ENCODE data around the gene CNOT11. TPM values are rescaled to one million over a fixed set of nuclear protein-coding genes. Genes with fewer than 3 reads are reported as not detected.

The CNOT11 gene
- total RNA-seq, 3 donors from 2014 or later (not counting 1 experiment from before 2014, with no cell fraction given) = 41.7 to 49.8 (median 46.0) TPM

DNA sequence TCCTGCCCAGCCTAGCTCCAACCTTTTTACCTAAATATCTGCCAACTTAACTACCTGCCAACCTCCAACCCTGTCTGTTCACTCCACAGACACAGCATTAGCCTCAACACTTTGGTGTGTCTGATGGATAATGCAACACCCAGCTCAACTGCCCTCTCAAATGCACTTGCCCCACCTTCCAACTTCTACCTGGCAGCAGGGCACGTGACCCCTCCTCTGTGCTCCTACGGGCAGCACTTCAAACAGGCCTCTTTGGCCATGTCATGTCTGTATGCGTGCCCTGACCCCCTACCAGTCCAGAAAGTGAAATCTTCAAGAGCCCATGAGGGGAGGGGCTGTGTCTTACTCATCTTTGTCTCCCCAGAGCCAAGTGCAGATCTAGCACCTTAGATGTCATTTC is 30.3 kb downstream of the CNOT11 start:
- TF ChIP-seq, protein P1, sequence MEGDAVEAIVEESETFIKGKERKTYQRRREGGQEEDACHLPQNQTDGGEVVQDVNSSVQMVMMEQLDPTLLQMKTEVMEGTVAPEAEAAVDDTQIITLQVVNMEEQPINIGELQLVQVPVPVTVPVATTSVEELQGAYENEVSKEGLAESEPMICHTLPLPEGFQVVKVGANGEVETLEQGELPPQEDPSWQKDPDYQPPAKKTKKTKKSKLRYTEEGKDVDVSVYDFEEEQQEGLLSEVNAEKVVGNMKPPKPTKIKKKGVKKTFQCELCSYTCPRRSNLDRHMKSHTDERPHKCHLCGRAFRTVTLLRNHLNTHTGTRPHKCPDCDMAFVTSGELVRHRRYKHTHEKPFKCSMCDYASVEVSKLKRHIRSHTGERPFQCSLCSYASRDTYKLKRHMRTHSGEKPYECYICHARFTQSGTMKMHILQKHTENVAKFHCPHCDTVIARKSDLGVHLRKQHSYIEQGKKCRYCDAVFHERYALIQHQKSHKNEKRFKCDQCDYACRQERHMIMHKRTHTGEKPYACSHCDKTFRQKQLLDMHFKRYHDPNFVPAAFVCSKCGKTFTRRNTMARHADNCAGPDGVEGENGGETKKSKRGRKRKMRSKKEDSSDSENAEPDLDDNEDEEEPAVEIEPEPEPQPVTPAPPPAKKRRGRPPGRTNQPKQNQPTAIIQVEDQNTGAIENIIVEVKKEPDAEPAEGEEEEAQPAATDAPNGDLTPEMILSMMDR (IDR thresholded peaks at IDR 0.05) = no peak
- Histone ChIP-seq H3K27me3 (ENCODE audit: control insufficient read depth, insufficient read depth, low read length) (no peaks in the 10 kb centered on the region), H3K27ac (ENCODE audit: low read length) (no peak overlapping the region), H3K4me3 (ENCODE audit: low read length) (no peak overlapping the region), H3K9me3 (ENCODE audit: control insufficient read depth, insufficient read depth, low read length) (no peaks in the 10 kb centered on the region), H3K36me3 (ENCODE audit: control insufficient read depth, insufficient read depth, low read length) (peaks cover 81% of the 10 kb centered on the region), H3K4me1 (ENCODE audit: control insufficient read depth, insufficient read depth, low read length) (no peaks in the 10 kb centered on the region)
- Mint-ChIP-seq H3K27me3 (ENCODE audit: low read depth in 2 of 2) (no peaks in the 10 kb centered on the region), H3K36me3 (peaks cover 33% of the 10 kb centered on the region), H3K9me3 (no peaks in the 10 kb centered on the region), H3K4me3 (no peak overlapping the region), H3K27ac (peak overlapping the region; percentile 58 to 66), H3K4me1 (peaks cover 24 to 39% of the 10 kb centered on the region in 2 donors)
- ATAC-seq (no peak), DNase-seq (no peak)
- intact Hi-C loops (cut with micrococcal nuclease) = no loop called here
- 95% methylated on average over 3 of the region's 3 CpGs for WGBS (ENCODE audit: insufficient coverage)

DNA sequence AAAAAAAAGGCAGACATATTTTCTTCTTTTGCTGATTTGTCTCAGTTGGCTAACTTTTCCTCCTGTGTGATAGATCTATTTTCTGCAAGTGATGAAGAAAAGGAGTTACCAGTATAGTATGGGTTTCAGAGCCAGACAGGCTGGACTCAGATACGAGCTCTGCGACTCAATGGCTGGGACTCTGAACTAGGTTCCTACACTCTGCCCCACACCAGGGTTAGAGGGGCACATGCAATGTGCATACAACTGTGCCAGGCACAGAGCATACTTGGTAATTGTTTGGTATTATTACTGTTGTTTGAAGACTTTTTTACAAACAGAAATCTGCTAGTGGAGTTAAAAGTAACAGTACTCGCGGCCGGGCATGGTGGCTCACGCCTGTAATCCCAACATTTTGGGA is 34.0 kb downstream of the CNOT11 start:
- no peaks in the 10 kb centered on the region for H3K27me3 ChIP-seq (ENCODE audit: control insufficient read depth, insufficient read depth, low read length)
- H3K27ac Mint-ChIP-seq = peak overlapping the region; percentile 46 to 48
- intact Hi-C loops (cut with micrococcal nuclease) = no loop called here
- TF ChIP-seq, protein P1 (IDR thresholded peaks at IDR 0.05) = no peak
- ATAC-seq (no peak), DNase-seq (no peak)
- peaks cover 70% of the 10 kb centered on the region for H3K36me3 ChIP-seq (ENCODE audit: control insufficient read depth, insufficient read depth, low read length)
- H3K27me3 Mint-ChIP-seq (ENCODE audit: low read depth in 2 of 2) = no peaks in the 10 kb centered on the region
- H3K36me3 Mint-ChIP-seq = peaks cover 21% of the 10 kb centered on the region
- H3K27ac ChIP-seq (ENCODE audit: low read length) = no peak overlapping the region
- H3K4me3 Mint-ChIP-seq = no peak overlapping the region
- H3K4me1 Mint-ChIP-seq = peaks cover 15 to 17% of the 10 kb centered on the region in 2 donors
- H3K4me1 ChIP-seq (ENCODE audit: control insufficient read depth, insufficient read depth, low read length) = no peaks in the 10 kb centered on the region
- WGBS (ENCODE audit: insufficient coverage) = 99% methylated on average over 6 of the region's 6 CpGs
- no peaks in the 10 kb centered on the region for H3K9me3 ChIP-seq (ENCODE audit: control insufficient read depth, insufficient read depth, low read length)
- H3K9me3 Mint-ChIP-seq = no peaks in the 10 kb centered on the region
- no peak overlapping the region for H3K4me3 ChIP-seq (ENCODE audit: low read length)

DNA sequence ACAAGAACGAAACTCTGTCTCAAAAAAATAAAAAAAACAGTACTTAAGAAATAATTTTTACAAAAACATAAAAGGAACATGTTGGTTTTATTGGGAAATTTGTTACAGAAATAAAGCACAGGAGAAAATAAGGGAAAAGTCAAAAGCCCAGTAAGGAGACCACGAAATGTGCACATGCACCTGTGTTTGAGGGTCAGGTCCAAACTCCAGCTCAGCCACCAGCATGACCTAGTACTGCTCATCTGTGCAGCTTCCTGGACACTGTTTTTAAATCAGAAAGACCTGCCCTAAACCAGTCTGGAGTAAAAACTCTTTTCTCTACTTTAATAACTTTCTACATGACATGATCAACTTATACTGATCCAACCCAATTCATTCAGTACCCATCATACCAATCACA is 34.6 kb downstream of the CNOT11 start:
- H3K27ac Mint-ChIP-seq = peak overlapping the region in 1 of 2 donors; percentile 43
- no peak overlapping the region for H3K4me3 Mint-ChIP-seq
- Histone ChIP-seq H3K9me3 (ENCODE audit: control insufficient read depth, insufficient read depth, low read length) (no peaks in the 10 kb centered on the region), H3K27me3 (ENCODE audit: control insufficient read depth, insufficient read depth, low read length) (no peaks in the 10 kb centered on the region), H3K36me3 (ENCODE audit: control insufficient read depth, insufficient read depth, low read length) (peaks cover 68% of the 10 kb centered on the region), H3K27ac (ENCODE audit: low read length) (no peak overlapping the region), H3K4me1 (ENCODE audit: control insufficient read depth, insufficient read depth, low read length) (no peaks in the 10 kb centered on the region), H3K4me3 (ENCODE audit: low read length) (no peak overlapping the region)
- ATAC-seq (no peak), DNase-seq (no peak)
- 94% methylated on average over 1 of the region's 2 CpGs for WGBS (ENCODE audit: insufficient coverage)
- TF ChIP-seq, protein P1 (IDR thresholded peaks at IDR 0.05) = no peak
- no peaks in the 10 kb centered on the region for H3K9me3 Mint-ChIP-seq
- intact Hi-C loops (cut with micrococcal nuclease) = no loop called here
- H3K4me1 Mint-ChIP-seq = peaks cover 10 to 11% of the 10 kb centered on the region in 2 donors
- H3K36me3 Mint-ChIP-seq = peaks cover 16% of the 10 kb centered on the region
- no peaks in the 10 kb centered on the region for H3K27me3 Mint-ChIP-seq (ENCODE audit: low read depth in 2 of 2)

DNA sequence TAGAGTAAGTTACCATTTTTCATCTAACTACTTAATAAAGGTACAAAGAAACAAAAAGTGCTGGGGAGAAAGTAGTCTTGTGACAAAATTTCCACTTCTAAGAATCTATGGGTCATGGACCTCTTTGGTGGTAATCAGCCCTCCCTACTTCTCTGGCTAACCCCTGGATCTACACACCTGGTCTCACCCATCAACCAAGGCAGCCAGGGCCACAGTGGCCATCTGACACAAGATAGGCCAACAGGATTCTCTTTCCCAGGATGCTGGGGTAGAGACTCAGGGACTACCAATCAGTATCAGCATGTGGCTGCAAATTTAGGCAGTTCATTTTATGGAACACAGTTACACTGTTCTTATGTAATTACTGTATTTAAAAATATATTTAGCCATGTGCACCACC is 38.0 kb downstream of the CNOT11 start:
- Mint-ChIP-seq H3K27ac (no peak overlapping the region), H3K4me1 (peaks cover 10 to 18% of the 10 kb centered on the region in 2 donors), H3K27me3 (ENCODE audit: low read depth in 2 of 2) (no peaks in the 10 kb centered on the region), H3K4me3 (no peak overlapping the region), H3K36me3 (peaks cover 10% of the 10 kb centered on the region), H3K9me3 (no peaks in the 10 kb centered on the region)
- Histone ChIP-seq H3K27me3 (ENCODE audit: control insufficient read depth, insufficient read depth, low read length) (no peaks in the 10 kb centered on the region), H3K36me3 (ENCODE audit: control insufficient read depth, insufficient read depth, low read length) (peaks cover 64% of the 10 kb centered on the region), H3K4me3 (ENCODE audit: low read length) (no peak overlapping the region), H3K27ac (ENCODE audit: low read length) (no peak overlapping the region), H3K9me3 (ENCODE audit: control insufficient read depth, insufficient read depth, low read length) (no peaks in the 10 kb centered on the region), H3K4me1 (ENCODE audit: control insufficient read depth, insufficient read depth, low read length) (peaks cover under 1% of the 10 kb centered on the region)
- intact Hi-C loops (cut with micrococcal nuclease) = no loop called here
- TF ChIP-seq, protein P1 (IDR thresholded peaks at IDR 0.05) = no peak
- ATAC-seq (no peak), DNase-seq (no peak)
